GM19324 (cell line): ENCODE measurements around the gene DOCK1.

Experiments
- ATAC-seq: cut with Tn5 transposase; IDR thresholded peaks from one replicate; pipeline ENCODE4 v1.9.1; 2021; ENCODE audit warnings: mild to moderate bottlenecking, moderate library complexity; ENCODE audit not compliant: unreplicated experiment, low FRiP score

Gene DOCK1

DNA sequence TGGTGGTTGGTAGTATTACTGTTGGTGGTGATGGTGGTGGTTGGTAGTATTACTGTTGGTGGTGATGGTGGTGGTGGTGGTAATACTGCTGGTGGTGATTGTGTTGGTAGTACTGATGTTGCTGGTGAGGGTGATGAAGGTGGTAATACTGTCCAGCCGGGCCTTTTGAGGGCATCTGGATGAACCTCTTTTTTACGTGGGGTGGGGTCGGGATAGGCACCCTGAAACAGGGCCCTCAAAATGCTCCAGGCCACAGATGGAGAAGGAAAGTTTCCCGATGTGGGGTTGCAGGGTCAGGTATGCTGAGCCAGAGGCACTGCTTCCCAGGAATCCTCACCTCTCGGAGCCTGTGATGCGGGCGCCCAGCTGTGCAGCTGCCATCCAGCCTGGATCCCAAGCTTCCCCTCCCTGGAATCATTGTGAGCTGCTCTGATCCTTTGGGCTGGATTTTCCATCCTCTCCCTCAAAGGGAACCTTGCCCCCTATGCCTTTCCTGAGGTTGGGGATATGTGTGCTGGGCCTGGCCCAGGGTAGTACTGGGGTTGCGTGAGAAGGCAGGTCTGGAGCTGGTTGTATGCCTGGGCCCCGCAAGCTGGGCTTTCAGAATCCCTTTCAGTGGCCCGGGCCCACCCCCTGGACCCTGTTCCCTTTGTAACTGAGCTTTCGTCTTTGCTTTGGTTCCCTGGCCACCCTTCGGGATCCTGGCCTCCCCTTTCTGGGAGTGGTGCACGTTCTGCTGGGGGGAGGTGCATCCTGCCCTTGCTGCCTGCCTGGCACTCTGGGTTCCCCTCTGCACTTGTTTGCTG lies 43.3 kb downstream of the DOCK1 start:
- ATAC-seq: no peak

DNA sequence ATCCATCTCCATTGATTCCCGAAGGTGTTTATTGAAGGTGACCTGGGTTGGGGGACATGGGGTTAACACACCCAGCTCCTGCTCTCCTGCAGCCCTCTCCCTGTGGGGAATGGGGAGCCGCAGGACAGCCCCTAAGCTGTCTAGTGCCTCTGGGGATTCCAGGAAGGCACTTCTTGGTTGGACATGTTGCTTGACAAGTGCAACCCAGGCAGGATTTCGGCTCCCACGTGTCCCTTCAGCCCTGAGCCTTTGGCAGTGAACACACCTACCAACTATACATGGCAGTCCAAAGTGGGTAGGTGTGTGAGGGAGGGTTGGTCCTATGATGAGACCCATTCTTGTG lies 43.9 kb downstream of the DOCK1 start:
- no peak for ATAC-seq

DNA sequence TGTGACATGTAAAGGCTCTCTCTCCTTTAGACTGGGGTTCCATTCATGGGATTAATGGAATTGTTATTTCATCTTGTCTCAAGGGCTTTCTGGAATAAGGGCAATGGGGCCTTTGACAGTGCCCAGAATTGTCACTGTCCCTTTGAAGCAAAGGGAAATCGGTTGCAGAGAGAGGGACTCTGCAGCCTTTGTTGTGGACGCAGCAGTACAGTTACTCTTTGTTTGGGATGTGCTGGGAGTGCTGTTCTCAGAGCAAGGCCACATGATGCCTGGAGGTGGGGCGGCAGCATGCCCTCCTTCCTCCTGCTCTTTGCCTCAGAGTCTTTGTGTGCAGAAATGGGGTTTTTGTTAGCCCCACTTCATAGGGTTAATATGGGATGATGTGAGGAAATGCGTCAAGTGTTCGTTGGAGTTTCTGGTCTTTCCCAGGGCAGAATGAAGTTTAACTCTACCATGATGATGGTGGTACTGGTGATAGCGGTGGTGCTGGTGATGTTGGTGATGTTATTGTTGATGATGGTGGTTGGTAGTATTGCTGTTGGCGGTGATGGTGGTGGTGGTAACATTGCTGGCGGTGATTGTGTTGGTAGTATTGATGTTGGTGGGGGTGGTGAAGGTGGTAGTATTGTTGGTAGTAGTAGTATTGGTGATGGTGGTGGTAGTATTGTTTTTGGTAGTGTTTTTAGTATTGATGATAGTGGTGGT lies 45.3 kb downstream of the DOCK1 start:
- ATAC-seq: no peak

DNA sequence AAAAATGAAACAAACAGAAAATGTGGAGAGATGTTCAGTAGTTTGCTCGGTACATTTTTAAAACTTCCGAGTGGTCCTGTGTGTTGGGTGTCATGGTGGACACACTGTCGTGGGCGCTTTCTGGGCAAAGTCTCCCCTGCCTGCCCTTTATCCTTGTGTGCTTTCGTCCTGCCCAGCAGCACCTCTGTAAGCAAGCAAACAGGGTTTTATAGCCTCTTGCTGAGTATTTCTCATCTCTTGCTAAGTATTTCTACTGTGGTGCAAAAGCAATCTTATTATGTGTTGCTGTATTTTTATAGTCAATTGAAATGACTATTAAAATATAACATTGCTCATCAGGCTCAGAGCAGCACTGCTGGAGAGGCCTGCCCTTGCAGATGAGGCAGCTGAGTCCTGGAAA lies 48.7 kb downstream of the DOCK1 start:
- ATAC-seq: no peak

DNA sequence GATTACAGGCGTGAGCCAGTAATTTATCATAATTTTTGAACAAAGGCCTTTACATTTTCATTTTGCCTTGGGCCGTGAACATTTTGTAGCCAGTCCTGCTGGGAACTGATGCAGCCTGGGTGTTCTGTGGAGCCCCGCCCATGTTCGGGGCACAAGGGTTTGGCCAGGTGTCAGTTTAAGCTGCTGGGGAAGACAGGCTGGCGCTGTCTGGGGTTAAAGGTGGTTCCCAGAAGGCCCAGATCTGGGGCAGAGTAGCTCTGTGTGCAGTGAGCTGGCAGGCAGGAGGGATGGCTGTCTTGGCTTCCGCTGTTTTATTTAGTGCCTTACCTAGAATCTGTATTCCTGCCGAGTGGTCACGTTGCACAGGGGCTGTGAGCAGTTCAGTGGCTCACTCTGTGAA lies 50.2 kb downstream of the DOCK1 start:
- ATAC-seq: no peak

DNA sequence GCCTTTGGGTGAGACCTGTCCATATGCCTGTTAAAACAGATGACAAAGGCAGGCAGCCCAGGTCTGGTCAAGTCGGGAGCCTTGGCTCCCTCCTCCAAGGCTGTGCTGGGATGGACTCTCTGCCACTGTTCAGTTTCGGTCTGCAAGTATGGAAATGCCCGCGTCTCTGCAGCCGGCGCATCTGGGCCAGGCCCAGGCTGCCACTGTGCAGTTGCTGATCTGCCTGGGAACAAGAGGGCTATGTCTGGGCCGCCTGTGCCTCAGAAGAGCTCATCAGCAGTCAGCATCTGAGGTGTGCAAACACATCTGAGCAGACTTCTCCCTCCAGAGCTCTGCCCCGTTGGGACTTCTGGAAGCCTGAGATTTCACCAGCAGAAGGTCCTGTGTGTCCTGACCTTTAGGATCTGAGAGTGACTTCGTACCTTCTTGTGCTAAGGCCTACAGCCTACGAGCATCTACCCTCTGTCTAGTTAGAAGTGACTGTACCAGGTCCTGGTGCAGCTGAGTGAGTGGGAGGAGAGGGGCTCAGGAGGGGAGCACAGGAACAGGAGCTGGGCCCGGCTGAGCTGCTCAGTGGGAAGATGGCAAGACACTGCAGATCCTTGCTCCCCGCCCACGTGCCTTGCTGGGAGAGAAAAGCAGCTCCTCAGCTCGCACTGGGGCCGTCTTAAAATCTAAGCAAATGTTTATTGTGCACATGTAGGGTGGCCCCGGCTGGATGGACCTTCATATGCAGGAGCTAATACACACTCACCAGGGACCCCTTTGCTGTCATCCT lies 50.9 kb downstream of the DOCK1 start:
- ATAC-seq: no peak

DNA sequence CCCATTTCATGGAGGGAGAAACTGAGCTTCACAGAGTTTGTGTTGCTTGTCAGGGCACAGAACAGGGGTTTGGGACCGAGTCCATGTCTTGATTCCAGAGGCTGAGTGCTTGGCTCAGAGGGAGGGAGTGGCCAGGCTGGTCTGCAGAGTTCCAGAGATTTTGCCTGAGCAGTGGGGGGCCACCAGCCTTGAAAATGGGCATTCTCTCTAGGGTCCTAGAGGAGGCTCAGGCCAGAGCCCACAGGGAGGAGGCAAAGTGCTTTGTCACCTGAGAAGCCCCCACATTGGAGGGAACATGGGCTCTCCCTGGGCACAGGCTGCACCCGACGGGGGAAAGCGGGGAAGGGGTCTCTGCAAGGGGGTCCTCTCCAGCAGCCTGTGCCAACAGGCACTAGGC lies 51.5 kb downstream of the DOCK1 start:
- no peak for ATAC-seq

DNA sequence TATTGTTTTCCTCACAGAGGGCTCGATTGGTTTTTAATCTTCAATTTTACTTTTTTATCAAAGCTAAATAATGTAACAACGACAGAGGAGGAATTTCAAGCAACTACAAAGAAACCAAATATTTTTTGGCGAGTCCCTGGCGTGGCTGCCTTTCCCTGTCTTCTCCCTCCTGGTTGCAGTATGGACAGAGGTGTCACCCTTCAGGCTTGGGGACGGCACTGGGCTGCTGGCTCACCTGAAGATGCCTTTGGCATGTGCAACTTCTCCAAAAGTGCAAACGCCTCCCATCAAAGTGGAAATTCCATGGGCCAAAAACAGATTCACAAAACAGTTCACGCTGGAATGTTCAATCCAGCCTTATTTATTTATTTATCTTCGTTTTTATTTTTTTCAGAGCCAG lies 51.9 kb downstream of the DOCK1 start:
- ATAC-seq: no peak

DNA sequence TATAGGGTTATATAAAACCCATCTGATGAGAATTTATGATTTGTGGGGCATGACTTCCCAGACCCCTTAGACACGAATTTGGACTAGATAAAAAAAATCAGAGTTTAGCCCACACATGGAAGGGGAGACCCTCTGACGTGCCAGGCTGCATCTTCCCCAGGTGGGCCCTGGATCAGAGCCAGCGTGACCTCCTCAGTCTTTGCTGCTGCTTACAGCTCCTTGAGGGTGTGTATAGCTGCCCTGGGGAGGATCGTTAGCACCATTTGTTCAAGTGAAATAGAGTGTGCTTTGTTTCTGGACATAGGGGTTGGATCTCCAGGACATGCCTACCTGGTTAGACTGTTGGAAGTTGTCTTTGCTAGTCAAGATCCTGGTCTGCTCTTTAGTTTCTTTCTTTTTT lies 54.2 kb downstream of the DOCK1 start:
- ATAC-seq: no peak

DNA sequence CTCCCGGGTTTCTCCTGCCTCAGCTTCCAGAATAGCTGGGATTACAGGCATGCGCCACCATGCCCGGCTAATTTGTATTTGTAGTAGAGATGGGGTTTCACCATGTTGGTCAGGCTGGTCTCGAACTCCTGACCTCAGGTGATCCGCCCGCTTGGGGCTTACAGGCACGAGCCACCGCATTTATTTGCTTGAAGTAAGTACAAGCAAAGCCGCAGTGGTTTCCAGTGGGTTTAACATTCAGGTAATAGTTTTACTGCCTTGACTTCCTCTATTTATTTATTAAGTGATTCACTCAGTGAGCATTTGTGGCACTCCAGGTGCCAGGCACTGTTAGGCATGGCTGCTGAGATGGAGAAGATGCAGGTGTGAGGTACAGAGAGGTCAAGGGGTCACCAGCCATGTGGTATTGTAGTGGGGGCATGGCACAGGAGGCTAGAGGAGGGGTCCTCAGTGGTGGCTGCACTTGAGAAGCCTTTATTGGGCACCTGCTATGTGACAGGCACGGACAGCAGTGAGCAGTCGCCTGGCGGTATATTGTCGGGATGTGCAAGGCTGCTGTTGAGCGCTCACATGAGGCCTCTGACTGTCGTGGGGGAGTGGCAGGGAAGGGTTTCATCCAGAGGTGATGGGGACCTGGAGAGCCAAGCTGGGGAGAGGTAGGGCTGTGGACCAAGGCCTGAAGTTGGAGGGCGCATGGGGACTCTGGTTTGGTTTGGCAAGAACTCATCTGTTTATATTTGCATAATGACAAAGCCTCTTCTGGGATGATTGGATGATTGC lies 54.9 kb downstream of the DOCK1 start:
- ATAC-seq: no peak

DNA sequence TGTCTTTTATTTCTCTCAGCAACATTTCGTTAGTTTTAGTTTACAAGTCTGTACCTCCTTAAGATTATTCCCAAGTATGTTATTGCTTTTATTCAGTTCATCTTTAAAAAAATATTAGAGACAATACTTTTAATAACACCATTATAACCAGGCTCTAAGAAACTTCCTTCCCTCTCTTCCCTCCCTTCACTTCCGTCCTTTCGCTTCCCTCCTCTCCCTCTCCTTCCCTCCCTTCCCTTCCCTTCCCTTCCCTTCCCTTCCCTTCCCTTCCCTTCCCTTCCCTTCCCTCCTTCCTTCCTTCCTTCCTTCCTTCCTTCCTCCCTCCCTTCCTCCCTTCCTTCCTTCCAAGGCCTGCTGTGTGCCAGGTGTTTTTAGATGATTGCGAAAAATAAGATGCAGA lies 58.1 kb downstream of the DOCK1 start:
- no peak for ATAC-seq

DNA sequence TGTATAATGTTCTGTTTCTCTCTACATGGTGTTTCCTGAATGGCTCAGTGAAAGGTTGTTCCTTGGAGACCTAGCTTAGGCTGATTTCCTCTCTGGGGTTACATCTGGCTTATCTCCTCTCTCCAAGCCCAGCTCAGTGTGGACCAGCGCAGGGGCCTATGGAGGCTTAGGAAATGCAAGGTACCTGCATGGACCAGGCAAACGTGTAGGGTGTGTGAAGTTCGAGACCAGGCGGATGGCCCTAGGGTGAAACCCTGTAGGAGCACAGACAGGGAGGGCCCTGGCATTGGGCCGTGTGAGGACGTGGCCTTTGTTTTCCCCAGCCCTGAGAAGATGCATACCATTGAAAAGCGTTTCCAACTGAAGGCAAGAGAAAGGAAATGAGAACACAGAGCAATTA lies 59.0 kb downstream of the DOCK1 start:
- ATAC-seq: no peak

DNA sequence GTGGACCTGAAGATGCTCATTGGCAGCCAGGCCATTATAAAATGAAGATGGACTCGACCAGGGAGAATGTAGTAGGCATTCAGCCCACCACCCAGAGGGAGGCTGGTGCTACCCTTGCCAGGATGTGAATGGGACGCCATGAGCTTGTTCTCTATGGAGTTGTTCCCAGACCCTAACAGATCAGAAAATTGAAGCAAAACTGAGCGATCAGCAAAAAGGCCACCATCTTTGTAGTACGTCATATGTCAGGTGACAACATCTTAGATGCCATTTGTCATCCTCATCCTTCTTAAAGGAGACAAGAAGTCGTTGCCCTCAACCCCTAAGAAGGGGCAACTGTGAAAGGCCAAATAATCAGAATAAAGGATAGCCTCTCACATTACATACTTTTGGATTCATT lies 61.7 kb downstream of the DOCK1 start:
- ATAC-seq: no peak

DNA sequence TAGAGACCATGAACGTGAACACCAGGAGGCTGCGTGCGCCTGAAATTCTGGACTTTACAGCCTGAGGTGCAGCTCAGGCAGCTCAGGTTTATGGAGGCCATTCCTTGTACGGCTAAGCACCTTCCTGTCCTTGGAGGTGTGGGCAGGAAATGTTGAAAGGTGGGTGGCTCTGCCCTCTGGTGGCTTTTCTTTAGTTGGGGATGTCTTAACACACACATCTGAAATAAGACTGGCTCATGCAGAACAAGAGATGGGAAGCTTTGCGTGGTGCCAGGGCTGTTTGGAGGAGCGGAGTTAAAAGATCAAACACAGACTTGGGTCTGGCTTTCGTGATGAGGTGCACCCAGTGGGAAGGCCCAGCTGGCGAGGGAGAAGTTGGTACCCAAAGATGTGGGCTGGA lies 64.1 kb downstream of the DOCK1 start:
- no peak for ATAC-seq

DNA sequence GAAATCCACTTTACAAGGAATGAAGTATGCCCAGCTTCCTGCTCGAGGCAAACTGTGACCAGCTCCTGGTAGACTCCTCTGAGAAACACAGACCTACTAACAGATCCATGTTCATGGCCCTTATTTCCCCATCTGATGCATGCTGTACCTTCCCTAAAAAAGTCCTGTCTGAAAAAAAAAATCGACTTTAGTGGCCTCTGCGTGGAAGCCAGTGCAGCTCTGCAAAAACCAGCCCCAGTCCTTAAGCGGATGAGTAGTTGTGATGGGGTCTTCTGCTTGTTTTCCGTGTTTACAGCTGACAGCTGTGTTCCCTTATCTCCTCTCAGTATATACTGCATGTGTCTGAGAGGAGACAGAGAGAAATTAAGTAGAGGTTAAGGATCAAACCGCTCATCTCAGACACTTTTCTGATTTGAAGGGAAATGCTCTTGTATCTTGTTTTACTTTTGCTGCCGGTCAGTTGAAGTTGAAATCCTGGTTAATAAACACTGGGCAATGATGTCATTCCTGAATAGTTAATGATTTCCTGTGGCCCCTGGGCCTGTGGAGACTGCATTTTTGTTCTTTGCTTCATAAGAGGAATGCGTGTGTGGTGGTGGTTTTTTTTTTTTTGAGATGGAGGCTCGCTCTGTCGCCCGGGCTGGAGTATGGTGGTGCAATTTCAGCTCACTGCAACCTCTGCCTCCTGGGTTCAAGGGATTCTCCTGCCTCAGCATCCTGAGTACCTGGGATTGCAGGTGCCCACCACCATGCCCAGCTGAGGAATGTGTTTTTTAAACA lies 67.6 kb downstream of the DOCK1 start:
- ATAC-seq: no peak

DNA sequence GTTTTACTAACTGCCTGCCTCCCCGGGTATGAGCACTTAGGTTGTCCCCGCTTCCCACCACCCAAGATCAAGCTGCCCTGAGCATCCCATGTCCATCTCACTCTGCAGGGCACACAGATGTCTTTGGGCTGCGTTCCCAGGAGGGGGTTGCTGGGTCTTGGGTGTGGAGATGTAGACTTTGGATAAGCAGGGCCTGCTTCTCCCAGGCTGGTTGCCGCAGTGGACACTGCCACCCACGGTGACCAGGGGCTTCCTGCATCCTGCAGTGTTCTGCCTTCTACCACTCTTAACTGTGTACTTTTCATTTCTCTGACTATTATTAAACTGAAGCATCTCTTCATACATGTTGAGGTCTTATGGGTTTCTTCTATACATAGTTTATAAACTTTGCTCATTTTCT lies 70.0 kb downstream of the DOCK1 start:
- ATAC-seq: no peak

DNA sequence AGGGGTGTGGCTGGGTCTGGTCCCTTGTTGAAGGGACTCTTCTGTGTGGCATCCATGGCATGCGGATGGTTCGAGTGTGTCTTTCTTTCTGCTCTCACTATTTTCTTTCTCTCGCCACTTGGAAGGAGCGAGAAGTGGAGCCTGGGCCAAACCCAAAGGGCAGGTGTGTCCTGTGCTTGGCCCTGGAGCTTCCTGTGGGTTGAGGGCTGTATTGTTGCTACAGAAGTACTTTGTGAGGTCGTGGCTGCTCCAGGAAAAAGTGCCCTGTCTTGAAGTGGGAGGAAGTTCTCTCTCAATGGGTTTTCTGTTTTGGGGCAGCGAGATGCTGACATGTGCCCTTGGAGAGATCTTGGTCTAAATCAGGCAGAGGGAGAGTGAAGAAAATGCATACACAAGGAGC lies 72.0 kb downstream of the DOCK1 start:
- no peak for ATAC-seq

DNA sequence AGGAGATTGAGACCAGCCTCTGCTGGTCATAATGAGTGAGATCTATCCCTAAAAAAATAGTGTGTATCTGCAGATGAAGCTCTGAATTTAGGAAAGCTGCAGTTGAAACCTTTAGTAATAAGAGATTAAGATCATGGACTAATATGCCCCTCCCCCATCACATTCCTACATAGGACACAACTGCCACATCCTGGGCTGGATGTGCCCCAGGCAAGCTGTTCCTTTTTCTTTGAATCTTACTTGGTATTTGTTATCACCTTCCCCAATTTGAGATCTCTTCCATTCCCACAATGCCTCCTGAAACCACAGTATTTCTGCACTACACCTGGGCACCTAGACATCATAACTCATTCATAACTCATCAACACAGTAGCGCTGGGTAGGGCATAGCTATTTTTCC lies 74.1 kb downstream of the DOCK1 start:
- no peak for ATAC-seq

DNA sequence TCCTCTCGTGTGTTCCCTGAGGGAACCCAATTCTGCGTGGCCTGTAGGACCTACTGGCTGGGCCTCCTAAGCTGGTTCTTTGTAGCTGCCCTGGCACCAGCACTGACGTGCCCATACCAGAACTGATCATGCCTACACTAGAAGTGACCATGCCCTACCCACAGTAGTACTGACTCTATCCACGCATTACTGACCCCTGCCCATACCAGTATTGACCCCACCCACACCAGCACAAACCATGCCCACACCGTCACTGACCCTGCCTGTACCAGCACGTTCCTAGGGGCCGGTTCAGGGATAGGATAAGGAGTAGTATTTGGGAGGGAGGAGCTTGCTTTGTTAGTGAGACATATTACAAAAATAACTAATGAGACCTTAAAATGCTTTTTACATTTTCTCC lies 88.0 kb downstream of the DOCK1 start:
- no peak for ATAC-seq
